HG02642 (cell line): ENCODE data around the gene RUFY2.
"Not testable (repeated sequence)": the region's sequence is repeated elsewhere in the genome, so short reads cannot be mapped to it uniquely, and the experiment has no call there.

Source experiments
- ATAC-seq: cut with Tn5 transposase; IDR thresholded peaks from one replicate; pipeline ENCODE4 v1.9.1; 2021; ENCODE audit warnings: mild to moderate bottlenecking; ENCODE audit not compliant: unreplicated experiment, poor library complexity

RUFY2 gene, protein sequence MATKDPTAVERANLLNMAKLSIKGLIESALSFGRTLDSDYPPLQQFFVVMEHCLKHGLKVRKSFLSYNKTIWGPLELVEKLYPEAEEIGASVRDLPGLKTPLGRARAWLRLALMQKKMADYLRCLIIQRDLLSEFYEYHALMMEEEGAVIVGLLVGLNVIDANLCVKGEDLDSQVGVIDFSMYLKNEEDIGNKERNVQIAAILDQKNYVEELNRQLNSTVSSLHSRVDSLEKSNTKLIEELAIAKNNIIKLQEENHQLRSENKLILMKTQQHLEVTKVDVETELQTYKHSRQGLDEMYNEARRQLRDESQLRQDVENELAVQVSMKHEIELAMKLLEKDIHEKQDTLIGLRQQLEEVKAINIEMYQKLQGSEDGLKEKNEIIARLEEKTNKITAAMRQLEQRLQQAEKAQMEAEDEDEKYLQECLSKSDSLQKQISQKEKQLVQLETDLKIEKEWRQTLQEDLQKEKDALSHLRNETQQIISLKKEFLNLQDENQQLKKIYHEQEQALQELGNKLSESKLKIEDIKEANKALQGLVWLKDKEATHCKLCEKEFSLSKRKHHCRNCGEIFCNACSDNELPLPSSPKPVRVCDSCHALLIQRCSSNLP

DNA sequence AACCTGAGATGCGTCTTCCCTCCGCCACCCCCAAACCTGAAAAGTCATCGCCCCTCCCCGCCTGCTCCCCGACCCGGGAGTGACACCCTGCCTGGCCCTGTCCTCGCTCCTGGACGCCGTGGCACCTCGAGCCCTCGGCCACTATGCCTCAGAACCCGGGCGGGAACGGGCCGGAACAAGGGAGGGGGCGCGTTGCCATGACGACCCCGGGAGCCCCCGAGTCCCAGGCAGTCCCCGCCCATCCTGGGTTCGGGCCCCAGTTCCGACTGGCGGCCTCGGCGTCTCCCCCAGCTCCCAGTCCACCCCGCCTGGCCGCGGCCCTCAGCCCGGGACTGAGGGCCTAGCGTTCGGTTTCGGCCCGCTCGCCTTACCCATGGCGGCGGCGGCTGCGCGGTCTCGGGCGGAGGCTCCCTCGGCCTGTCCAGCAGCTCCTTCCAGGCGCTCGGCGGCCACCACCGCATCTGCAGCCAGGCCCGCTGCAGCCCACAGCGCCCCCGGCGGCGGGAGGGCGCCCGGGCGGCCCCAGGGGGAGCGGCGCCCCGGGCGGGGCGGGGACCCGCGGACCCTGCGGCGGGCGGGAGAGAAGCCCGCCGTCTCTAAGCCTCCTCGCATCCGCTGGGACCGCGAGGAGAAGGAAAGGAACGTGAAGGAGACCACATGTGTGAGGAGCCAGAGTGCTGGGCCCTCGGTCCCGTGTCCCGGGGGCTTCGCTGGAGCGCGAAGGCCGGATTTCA, at the start of gene RUFY2:
Gene RUFY2 (minus strand): TSS at position 463 of the 734 bp plus-strand sequence. CDS start 88 bp downstream, at position 375.
- ATAC-seq: peak; percentile 97

DNA sequence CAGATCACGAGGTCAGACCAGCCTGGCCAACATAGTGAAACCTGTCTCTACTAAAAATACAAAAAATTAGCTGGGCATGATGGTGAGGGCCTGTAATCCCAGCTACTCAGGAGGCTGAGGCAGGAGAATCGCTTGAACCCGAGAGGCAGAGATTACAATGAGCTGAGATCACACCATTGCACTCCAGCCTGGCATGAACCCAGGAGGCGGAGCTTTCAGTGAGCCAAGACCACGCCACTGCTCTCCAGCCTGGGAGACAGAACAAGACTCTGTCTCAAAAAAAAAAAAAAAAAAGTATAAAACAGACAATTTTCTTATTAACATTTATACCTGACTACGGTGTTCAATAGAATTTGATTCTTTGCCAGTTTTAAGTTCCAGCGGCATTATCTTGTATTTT, 42.6 kb upstream of the RUFY2 start:
- ATAC-seq: not testable (repeated sequence)

DNA sequence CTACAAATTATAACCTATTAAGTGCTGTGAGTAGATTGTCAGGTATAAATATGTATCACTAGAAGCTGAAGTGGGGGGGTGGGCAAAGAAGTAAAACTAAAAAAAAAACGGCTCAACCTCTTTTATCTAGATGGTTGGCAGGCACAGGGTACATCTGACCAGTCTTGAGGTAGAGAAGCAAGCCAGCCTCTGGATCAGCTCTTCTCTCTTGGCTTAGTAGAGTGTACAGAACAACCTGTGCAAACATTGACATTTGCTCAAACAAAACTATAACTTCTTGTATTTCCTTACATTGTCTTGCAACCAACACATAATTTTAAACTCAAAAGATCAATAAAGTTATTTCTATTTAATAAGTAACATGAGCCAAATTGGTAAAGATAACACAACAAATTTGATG, 39.1 kb upstream of the RUFY2 start:
- no peak for ATAC-seq

DNA sequence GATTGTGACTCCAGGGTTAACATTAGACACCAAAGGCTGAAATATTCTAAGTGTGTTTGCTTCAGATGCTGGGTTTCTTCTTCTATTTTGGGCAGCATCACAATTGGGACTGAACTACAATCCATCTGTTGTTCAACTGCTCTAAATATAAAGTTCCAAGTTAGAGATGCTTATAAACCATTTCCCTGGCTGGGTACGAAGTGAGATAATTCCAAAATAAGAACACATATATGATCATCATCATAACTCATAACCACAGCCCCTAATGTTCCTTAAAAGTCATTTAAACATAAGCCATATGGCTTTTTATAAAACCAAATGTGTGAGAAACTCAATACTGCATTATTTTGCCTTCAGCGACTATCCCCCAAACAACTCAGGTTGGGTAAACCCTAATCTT, 35.9 kb upstream of the RUFY2 start:
- no peak for ATAC-seq

DNA sequence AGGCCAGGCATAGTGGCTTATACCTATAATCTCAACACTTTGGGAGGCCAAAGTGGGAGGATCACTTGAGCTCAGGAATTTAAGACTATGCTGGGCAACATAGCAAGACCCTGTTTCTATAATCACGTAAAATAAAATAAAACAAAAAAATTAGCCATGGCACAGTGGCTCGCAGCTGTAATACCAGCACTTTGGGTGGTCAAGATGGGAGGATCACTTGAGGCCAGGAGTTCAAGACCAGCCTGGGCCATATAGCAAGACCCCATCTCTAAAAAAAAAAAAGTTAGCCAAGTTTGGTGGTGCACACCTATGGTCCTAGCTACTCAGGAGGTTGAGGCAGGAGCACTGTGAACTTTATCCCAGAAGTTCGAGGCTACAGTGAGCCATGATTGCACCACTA, 33.8 kb upstream of the RUFY2 start:
- no peak for ATAC-seq

DNA sequence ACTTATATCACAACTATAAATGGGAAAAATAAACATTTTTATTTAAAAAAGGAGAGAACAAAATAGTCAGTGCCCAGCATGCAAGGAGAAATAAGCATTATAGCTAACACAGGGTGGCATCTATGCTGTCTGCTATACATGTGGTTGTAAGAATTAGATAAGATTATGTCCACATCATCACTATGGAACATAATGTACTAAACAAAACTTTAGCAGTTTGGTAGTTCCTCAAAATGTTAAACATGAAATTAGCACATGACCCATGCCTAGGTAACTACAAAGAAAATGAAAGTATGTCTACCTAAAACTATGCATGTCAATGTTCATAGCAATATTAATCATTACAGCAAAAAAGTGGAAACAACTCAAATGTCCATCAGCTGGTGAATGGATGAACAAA, 28.7 kb upstream of the RUFY2 start:
- no peak for ATAC-seq

DNA sequence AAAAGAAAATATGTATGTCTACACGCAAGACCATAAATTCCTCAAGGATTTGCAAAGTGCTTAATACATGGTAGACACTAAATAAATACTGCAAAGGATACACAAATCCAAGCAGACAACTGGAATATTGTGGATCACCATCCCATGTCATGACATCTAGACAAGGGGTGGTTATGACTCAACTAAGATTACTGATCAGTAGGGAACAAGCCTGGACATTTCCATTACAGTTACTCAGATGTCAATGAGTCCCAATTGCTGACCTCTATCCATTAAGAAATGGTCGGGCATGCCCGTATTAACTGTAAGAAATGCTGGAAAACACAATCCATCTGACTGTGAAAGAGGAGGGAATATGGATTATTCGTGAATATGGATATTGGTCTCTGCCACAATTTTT, 27.6 kb upstream of the RUFY2 start:
- ATAC-seq: no peak

DNA sequence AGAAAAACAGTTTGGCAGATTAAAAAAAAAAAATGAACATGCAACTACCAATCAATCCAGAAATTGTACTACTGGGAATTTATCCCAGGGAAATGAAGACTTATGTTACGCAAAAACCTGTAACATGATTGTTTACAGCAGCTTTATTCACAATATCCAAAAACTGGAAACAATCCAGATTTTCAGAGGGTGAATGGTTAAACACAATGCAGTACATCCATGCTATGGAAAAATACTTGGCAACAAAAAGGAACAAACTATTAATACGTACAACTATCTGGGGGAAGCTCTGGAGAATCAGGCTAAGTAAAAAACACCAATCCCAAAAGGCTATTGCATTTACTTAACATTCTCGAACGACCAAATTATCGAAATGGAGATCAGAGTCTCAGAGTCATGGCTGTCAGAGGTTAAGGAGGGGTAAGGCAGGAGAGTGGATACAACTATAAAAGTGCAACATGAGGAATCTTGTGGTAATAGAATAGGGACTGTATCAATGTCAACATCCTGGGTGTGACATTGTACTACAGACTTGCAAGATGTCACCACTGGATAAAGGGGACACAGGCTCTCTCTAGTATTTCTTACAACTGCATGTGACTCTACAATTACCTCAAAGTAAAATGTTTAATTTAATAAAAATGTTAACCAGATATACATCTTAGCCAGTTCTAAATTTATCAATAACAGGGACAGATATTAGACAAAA, 21.5 kb upstream of the RUFY2 start:
- ATAC-seq: no peak

DNA sequence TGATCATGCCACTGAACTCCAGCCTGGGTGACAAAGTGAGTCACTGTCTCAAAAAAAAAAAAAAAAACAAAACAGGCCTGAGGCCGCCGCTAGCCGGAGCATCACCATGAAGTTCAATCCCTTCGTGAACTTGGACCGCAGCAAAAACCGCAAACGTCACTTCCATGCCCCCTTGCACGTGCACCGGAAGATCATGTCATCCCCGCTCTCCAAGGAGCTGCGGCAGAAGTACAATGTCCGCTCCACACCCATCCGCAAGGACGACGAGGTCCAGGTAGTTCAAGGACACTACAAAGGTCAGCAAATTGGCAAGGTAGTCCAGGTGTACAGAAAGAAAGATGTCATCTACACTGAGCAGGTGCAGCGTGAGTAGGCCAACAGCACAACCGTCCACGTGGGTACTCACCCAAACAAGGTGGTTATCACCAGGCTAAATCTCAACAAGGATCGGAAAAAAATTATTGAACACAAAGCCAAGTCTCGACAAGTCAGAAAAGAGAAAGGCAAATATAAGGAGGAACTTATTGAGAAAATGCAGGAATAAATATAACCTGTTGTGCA, 17.5 kb upstream of the RUFY2 start:
- ATAC-seq: no peak

DNA sequence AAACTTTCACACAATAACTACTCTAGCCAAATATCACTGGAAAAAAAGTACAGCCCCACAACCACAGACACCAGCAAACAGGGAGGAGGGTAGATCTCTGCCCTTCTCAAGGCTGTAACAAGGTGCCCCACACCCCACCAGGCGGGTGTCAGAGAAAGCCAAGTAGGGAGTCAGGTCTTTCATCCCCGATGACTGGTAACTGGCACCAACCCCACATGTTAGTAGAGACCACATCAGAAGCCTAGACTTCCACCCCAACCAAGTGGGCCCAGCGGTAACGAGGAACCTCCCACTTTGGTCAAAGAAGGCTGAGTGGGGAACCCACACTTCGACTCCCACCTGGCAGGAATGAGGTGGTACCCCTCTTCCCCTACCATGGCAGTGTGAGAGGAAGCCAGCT, 16.4 kb upstream of the RUFY2 start:
- ATAC-seq: no peak

DNA sequence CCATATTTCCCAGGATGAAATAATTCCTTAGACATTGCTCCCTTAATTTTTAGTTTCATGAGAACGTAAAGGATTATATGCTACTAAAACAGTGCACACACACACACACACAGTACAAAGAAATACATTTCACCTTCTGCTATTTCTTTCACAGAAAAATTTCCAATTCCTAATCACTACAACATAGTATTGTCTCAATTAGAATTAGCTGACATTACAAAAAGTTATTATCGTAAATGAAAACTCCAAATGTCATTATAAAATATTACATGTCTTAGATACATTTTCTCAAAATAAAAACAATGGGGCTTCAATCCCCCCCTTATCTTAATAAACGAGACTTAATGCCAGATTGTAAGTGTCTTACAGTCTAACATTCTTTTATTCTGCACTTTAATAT, 12.3 kb upstream of the RUFY2 start:
- no peak for ATAC-seq

DNA sequence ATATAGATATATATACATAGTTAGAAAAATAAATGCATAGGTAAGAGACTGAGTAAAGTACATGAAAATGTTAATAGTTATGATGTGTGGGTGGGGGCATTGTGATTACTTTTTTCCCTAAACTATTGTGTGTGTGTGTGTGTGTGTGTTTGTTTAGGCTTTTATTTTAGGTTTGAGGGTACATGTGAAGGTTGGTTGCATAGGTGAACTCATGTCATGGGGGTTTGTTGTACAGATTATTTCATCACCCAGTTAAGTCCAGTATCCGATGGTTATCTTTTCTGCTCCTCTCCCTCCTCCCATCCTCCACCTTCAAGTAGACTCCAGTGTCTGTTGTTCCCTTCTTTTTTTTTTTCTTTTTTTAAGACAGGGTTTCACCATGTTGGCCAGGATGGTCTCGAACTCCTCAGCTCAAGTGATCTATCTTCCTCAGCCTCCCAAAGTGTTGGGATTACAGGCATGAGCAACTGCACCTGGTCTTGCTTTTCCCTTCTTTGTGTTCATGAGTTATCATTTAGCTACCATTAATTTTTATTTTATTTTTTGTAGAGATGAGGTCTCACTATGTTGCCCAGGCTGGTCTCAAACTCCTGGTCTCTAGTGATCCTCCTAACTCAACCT, 1.9 kb upstream of the RUFY2 start:
- no peak for ATAC-seq

DNA sequence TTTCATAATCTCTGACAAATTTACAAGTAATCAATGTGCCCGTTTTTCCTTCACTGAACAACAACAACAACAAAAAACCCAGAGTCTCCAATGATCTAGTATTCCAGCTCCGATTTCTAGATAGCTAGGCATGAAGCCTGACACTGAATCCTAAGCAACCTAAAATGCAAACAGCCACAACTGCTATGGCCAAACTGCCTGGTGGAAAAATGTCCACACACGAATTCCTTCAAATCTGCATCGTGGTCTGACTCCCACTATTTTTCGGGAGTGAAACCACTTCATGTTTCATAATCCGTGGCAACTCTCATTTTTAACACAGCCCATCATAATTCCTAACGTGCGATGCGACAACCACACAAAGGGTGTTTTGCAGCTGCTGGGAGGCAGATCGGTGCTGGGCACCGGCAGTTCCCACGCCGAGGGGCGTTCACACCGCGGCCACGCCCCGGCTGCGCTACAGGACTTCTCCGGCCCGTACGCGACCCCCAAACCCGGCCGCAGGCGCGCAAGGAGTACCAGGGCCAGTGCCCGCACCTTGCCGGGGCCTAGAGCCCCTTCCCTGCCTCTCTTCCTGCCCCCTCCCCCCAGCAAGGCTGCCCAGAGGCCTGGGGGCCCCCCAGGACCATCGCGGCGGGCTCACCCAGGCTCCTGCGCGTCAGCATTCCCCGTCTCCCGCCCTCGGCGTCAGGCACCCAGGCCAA, 814 bp downstream of the RUFY2 start:
- ATAC-seq: peak; percentile 43

DNA sequence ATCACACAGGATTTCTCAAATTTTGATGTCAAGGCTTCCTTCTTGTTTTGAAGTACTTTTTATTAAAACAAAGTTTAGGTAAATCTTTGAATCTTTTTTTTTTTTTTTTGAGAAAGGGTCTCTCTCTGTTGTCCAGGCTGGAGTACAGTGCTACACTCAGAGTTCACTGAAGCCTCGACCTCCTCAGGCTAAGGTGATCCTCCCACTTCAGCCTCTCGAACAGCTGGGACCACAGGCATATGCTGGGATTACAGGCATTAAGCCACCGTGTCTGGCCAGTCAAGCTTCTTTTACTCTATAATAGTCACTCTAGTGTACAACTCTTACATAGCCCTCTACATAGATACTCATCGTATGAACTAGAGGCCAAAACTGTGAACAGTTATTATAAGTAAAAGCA, 3.4 kb downstream of the RUFY2 start:
- no peak for ATAC-seq

DNA sequence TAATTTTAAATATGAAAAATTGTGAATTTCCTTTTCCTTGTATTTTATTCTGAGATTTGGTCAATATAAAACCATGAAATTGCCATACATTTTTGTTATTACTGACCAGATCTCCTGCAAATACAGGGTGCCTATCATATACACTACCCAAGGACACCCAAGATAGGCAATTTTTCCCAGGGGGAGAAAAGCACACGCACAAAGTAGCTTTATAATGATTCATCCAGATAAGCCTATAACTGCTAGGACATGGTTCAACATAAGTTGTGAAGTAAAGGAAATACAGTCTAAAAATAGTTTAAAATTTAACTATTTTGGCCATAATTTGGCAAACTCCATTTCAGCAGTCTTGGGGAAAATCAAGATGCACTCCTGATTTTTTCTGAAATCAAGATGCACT, 4.8 kb downstream of the RUFY2 start:
- ATAC-seq: no peak

DNA sequence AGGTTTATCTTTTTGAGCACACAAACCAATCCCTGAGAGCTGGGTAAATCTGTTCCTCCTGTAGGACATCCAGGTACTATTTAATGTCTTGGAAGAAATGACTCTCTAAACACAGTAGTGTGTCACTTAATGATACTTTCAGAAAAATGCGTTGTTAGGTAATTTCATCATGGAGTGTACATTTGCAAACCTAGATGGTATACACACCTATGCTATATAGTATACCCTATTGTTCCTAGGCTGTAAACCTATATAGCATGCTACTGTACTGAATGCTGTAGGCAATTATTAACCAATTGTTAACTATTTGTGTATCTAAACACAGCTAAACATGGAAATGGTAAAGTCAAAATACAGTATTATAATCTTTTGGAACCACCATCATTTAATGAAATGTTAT, 10.1 kb downstream of the RUFY2 start:
- no peak for ATAC-seq

DNA sequence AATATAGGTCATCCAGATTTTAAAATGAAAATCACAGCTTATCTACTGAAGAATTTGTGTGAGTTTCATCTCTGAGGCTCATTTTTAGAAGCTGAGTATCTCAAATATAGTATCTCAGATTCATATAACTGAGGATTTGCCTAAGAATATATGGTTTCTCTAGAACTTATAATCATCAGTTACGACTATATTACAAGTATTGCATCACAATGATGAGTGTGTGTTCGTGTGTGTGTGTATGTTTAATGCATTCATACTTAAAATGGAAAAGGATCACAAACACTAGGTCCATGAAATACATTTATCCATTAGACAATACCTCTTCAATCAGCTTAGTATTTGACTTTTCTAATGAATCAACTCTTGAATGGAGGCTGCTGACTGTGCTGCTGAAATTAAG, 21.3 kb downstream of the RUFY2 start:
- no peak for ATAC-seq

DNA sequence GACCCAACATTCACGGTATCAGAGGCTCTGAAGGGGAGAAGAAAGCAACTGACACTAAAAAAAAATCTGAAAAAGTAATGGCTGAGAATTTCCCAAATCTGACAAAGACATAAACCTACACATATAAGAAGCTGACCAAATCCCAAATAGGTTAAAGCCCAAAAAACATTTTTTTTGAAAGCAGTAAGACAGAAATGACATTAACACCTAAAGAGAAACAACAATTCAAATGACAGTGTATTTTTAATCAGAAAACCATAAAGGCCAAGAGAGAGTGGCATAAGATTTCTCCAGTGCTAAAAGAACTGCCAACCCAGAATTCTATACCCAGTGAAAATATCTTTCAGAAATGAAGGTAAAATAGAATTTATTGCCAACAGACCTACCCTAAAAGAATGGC, 35.5 kb downstream of the RUFY2 start:
- ATAC-seq: no peak

DNA sequence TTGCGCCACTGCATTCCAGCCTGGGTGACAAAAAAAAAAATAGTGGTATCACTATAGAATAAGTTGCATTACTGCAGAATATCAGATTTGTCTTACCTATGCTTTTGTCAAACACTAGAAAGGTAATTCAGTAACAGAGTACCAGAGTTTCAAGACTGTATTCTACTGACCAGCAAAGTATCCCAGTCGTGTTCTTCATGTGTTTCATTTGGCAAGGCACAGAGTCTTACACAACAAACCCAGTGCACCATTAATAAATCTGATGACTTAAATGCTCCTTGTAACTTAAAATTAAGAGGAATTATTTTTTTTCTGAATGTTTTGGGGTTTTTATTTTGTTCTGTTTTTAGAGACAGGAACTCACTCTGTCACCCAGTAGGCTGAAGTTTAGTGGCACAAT, 40.0 kb downstream of the RUFY2 start:
- ATAC-seq: no peak
